ENCODE results near the gene NEK1.

DNA sequence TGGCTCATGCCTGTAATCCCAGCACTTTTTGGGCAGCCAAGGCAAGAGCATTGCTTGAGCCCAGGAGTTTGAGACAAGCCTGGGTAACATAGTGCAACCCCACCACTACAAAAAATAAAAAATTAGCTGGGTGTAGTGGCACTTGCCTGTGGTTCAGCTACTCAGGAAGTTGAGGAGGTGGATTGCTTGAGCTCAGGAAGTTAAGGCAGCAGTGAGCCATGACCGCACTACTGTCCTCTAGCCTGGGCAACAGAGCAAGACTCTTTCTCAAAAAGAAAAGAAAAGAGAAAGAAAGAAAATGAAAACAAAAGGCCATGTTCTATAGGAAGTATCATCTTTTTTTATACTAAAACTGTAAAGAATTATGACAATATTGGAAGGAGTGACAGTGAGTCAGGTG lies 38.5 kb downstream of the NEK1 start:
- TF ChIP-seq CTCF (IDR thresholded peaks at IDR 0.05) (no peak), ZFX (IDR thresholded peaks at IDR 0.05; ENCODE audit: borderline replicate concordance) (no peak)
